A549 (cell line): ENCODE measurements around the gene TGM4. TPM values are rescaled to one million over a fixed set of nuclear protein-coding genes. Genes with fewer than 3 reads are reported as not detected.
"Not testable (repeated sequence)": the region's sequence is repeated elsewhere in the genome, so short reads cannot be mapped to it uniquely, and the experiment has no call there.

Source experiments
- ATAC-seq, 2 experiments: fragments of 200-7000 bp in 1 of 2; fragments of >200 bp in 1 of 2; cut with Nextera tagmentation in 1 of 2; cut with Tn5 transposase in 1 of 2; 3 replicates each; pipeline versions ENCODE4 v1.8.0 to v1.9.1; 2018 to 2020; ENCODE audit warnings: mild to moderate bottlenecking in 1 of 2, moderate library complexity in 1 of 2
- CTCF ChIA-PET: fragments of 300-600 bp; sonication (Branson Sonifier 250); formaldehyde crosslinking; extraction: SDS; loops from one replicate; lab custom pipeline; 2021; ENCODE audit warnings: antibody characterized with exemption, inconsistent platforms; lab: Yijun Ruan, JAX
- POLR2A ChIA-PET: fragments of 350-600 bp; formaldehyde crosslinking; extraction: SDS; loops from one replicate; lab custom pipeline; 2021; ENCODE audit warnings: antibody characterized with exemption, inconsistent platforms; lab: Yijun Ruan, JAX
- DNase-seq, 2 experiments: peaks; one replicate each; pipeline versions ENCODE4 v3.0.0 to v3.0.0-alpha.2; 2011 to 2016; ENCODE audit warnings: low read depth in 1 of 2, low spot score in 1 of 2
- FAIRE-seq: peaks from 2 replicates; lab custom pipeline; 2011; peaks lifted over from hg19 to GRCh38; lab: Jason Lieb, UNC
- H3K27ac ChIP-seq, 2 experiments: fragments of >200 bp; sonication (Bioruptor Twin); formaldehyde crosslinking; 3 replicates each; pipeline ENCODE4 v1.5.1; 2016 to 2017
- H3K4me1 ChIP-seq: fragments of >200 bp; sonication (Bioruptor Twin); formaldehyde crosslinking; 3 replicates; pipeline ENCODE4 v1.6.1; 2016
- H3K4me2 ChIP-seq: fragments of >200 bp; sonication (Bioruptor Twin); formaldehyde crosslinking; 3 replicates; pipeline ENCODE4 v1.6.1; 2016
- H3K4me3 ChIP-seq: fragments of >200 bp; sonication (Bioruptor Twin); formaldehyde crosslinking; 3 replicates; pipeline ENCODE4 v1.5.1; 2016
- H3K9me3 ChIP-seq: fragments of >200 bp; sonication (Bioruptor Twin); formaldehyde crosslinking; 3 replicates; pipeline ENCODE4 v1.6.1; 2016
- CBX8 ChIP-seq: fragments of 200-600 bp; sonication (generic); IDR thresholded peaks from 2 replicates; pipeline ENCODE4 v1.6.1; 2016
- CEBPB ChIP-seq, 2 experiments: fragments of >200 bp in 1 of 2; sonication (Bioruptor Twin) in 1 of 2; formaldehyde crosslinking in 1 of 2; IDR thresholded peaks; 2 replicates each; pipeline ENCODE4 v1.6.1; 2012 to 2016
- CHD4 ChIP-seq: fragments of 200-600 bp; sonication (generic); IDR thresholded peaks from 2 replicates; pipeline ENCODE4 v1.6.1; 2016; ENCODE audit warnings: antibody characterized with exemption, mild to moderate bottlenecking, borderline replicate concordance
- EHF ChIP-seq: fragments of 250-450 bp; sonication (Bioruptor Pico); IDR thresholded peaks from 2 replicates; pipeline ENCODE4 v1.5.0; 2020; ENCODE audit warnings: mild to moderate bottlenecking
- EP300 ChIP-seq, 2 experiments: fragments of >200 bp; sonication (Bioruptor Twin); formaldehyde crosslinking; IDR thresholded peaks; 2 replicates in 1 of 2; 3 replicates in 1 of 2; pipeline ENCODE4 v1.6.1; 2016 to 2017
- ESRRA ChIP-seq: fragments of 150-350 bp; IDR thresholded peaks from 2 replicates; pipeline ENCODE4 v1.6.1; 2014; ENCODE audit warnings: mild to moderate bottlenecking, low read length, borderline replicate concordance
- FOSB ChIP-seq: fragments of 250-450 bp; sonication (Bioruptor Pico); IDR thresholded peaks from 2 replicates; pipeline ENCODE4 v1.5.0; 2020; ENCODE audit warnings: mild to moderate bottlenecking, moderate library complexity
- FOSL2 ChIP-seq, 2 experiments: fragments of 450-650 bp in 1 of 2; fragments of >200 bp in 1 of 2; sonication (Bioruptor Twin) in 1 of 2; formaldehyde crosslinking; IDR thresholded peaks; 2 replicates each; pipeline versions ENCODE4 v1.5.0 to v1.6.1; 2016 to 2020; ENCODE audit warnings: mild to moderate bottlenecking in 1 of 2, moderate library complexity in 1 of 2
- JUN ChIP-seq, 2 experiments: fragments of >200 bp; sonication (Bioruptor Twin); formaldehyde crosslinking; IDR thresholded peaks; 2 replicates in 1 of 2; 3 replicates in 1 of 2; pipeline ENCODE4 v1.6.1; 2016 to 2017
- MAZ ChIP-seq: fragments of 150-350 bp; IDR thresholded peaks from 2 replicates; pipeline ENCODE4 v1.6.1; 2014; ENCODE audit warnings: antibody characterized with exemption, low read depth, low read length, borderline replicate concordance
- MYC ChIP-seq: IDR thresholded peaks from 2 replicates; pipeline ENCODE4 v1.6.1; 2012; ENCODE audit warnings: mild to moderate bottlenecking, inconsistent platforms, low read length, improper control_type of control experiment, borderline replicate concordance
- NPAS2 ChIP-seq: fragments of 250-450 bp; sonication (Bioruptor Pico); IDR thresholded peaks from 2 replicates; pipeline ENCODE4 v1.8.0; 2022; ENCODE audit warnings: mild to moderate bottlenecking, moderate library complexity, borderline replicate concordance
- NR3C1 ChIP-seq: fragments of >200 bp; sonication (Bioruptor Twin); formaldehyde crosslinking; IDR thresholded peaks from 3 replicates; pipeline ENCODE4 v1.6.1; 2017
- POLR2AphosphoS2 ChIP-seq: conservative IDR thresholded peaks from 2 replicates; pipeline ENCODE4 v1.6.1; 2012; ENCODE audit warnings: low read length, improper control_type of control experiment, inconsistent platforms
- RAD21 ChIP-seq, 2 experiments: fragments of >200 bp in 1 of 2; sonication (Bioruptor Twin) in 1 of 2; formaldehyde crosslinking in 1 of 2; IDR thresholded peaks in 1 of 2; conservative IDR thresholded peaks in 1 of 2; 2 replicates in 1 of 2; 3 replicates in 1 of 2; pipeline ENCODE4 v1.6.1; 2012 to 2018; ENCODE audit warnings: inconsistent platforms in 1 of 2
- RCOR1 ChIP-seq: fragments of 150-350 bp; IDR thresholded peaks from 2 replicates; pipeline ENCODE4 v1.6.1; 2014; ENCODE audit warnings: antibody characterized with exemption, low read length, low read depth
- SREBF2 ChIP-seq: fragments of 450-650 bp; IDR thresholded peaks from 2 replicates; pipeline ENCODE4 v1.6.1; 2014; ENCODE audit warnings: mild to moderate bottlenecking, moderate library complexity
- ZFP36 ChIP-seq: fragments of 450-650 bp; IDR thresholded peaks from 2 replicates; pipeline ENCODE4 v1.6.1; 2014; ENCODE audit warnings: borderline replicate concordance; ENCODE audit not compliant: partially characterized antibody
- ZNF302 ChIP-seq: fragments of 250-450 bp; sonication (Bioruptor Pico); IDR thresholded peaks from 2 replicates; pipeline ENCODE4 v1.9.0; 2021; ENCODE audit warnings: inconsistent platforms, mild to moderate bottlenecking, moderate library complexity
- WGBS: methylation state at CpG from one replicate; pipeline ENCODE4 v1.1.6; 2017; ENCODE audit errors: missing lambda C conversion rate; 5-methylcytosine and 5-hydroxymethylcytosine counted together
- polyA plus RNA-seq, 4 experiments: library from polyadenylated mRNA; depleted of rRNA in 3 of 4; stranded (reverse); fragments of >200 nt; fragmentation: RNase III in 1 of 4; extraction: RNeasy Plus Mini Kit Qiagen cat#74134 plus additional on column Dnase treatment in 1 of 4; gene quantifications; 2 replicates in 3 of 4; 3 replicates in 1 of 4; pipeline ENCODE4 v1.2.3, GENCODE V29; 2011 to 2017
- TF ChIP-seq, protein P1 (sequence below): fragments of 450-650 bp; IDR thresholded peaks from 2 replicates; pipeline ENCODE4 v1.6.1; 2014; ENCODE audit warnings: antibody characterized with exemption
- TF ChIP-seq, protein P2 (sequence below): IDR thresholded peaks from 2 replicates; pipeline ENCODE4 v1.6.1; 2012; ENCODE audit warnings: low read depth, borderline replicate concordance
- TF ChIP-seq, protein P3 (sequence below): fragments of 250-450 bp; sonication (Bioruptor Pico); IDR thresholded peaks from 2 replicates; pipeline ENCODE4 v1.5.0; 2021; ENCODE audit warnings: mild to moderate bottlenecking, moderate library complexity, borderline replicate concordance

Gene TGM4
- polyA plus RNA-seq, 2 of the 4 experiments (the other 2 are of a cell fraction): 0.01 TPM; not detected in 1

DNA sequence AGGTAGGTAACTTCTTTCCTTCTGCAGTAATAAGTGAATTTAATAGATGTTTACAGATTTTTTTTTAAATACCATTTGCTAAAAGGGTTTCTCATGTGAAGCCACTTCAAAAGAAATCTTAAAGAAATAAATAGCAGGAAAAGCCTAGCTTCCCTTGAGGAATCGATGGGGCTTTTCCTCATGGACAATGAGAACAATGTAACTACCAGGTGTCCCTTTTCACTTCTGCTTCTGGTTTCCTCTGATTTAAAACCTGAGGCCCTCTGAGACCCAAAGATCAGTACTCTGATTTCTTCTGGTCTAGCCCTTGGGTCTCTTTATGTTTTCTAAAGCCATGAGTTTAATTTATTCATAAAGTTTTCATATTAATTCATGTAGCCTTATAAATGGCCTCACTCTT, 25.8 kb upstream of the TGM4 start:
- Histone ChIP-seq H3K4me1 (no peaks in the 10 kb centered on the region), H3K4me3 (no peak overlapping the region), H3K9me3 (no peaks in the 10 kb centered on the region), H3K4me2 (no peak overlapping the region), H3K27ac (no peak overlapping the region)
- POLR2A ChIA-PET: no interaction called here
- no peak for DNase-seq
- WGBS: 89% methylated on average over 1 of the region's 1 CpG
- CTCF ChIA-PET: no interaction called here
- TF ChIP-seq, protein P1, sequence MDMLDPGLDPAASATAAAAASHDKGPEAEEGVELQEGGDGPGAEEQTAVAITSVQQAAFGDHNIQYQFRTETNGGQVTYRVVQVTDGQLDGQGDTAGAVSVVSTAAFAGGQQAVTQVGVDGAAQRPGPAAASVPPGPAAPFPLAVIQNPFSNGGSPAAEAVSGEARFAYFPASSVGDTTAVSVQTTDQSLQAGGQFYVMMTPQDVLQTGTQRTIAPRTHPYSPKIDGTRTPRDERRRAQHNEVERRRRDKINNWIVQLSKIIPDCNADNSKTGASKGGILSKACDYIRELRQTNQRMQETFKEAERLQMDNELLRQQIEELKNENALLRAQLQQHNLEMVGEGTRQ: no peak
- TF ChIP-seq, protein P2, sequence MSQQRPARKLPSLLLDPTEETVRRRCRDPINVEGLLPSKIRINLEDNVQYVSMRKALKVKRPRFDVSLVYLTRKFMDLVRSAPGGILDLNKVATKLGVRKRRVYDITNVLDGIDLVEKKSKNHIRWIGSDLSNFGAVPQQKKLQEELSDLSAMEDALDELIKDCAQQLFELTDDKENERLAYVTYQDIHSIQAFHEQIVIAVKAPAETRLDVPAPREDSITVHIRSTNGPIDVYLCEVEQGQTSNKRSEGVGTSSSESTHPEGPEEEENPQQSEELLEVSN: no peak
- no peak for TF ChIP-seq CEBPB (IDR thresholded peaks at IDR 0.05)
- TF ChIP-seq, protein P3, sequence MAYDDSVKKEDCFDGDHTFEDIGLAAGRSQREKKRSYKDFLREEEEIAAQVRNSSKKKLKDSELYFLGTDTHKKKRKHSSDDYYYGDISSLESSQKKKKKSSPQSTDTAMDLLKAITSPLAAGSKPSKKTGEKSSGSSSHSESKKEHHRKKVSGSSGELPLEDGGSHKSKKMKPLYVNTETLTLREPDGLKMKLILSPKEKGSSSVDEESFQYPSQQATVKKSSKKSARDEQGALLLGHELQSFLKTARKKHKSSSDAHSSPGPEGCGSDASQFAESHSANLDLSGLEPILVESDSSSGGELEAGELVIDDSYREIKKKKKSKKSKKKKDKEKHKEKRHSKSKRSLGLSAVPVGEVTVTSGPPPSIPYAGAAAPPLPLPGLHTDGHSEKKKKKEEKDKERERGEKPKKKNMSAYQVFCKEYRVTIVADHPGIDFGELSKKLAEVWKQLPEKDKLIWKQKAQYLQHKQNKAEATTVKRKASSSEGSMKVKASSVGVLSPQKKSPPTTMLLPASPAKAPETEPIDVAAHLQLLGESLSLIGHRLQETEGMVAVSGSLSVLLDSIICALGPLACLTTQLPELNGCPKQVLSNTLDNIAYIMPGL: no peak
- no peak for TF ChIP-seq CBX8
- TF ChIP-seq RAD21 (conservative IDR thresholded peaks at IDR 0.05 in 1 of 2, IDR thresholded peaks at IDR 0.05 in 1 of 2): no peak
- TF ChIP-seq CHD4: no peak
- no peak for TF ChIP-seq FOSB (CRISPR knock-in tag)
- no peak for TF ChIP-seq MYC
- TF ChIP-seq ZNF302 (CRISPR knock-in tag): no peak
- no peak for TF ChIP-seq NPAS2 (CRISPR knock-in tag)
- no peak for TF ChIP-seq SREBF2
- no peak for TF ChIP-seq NR3C1
- no peak for TF ChIP-seq FOSL2 (IDR thresholded peaks at IDR 0.05)
- no peak for TF ChIP-seq FOSL2 (CRISPR knock-in tag; IDR thresholded peaks at IDR 0.05)
- no peak for TF ChIP-seq EHF (CRISPR knock-in tag)
- no peak for TF ChIP-seq POLR2AphosphoS2
- TF ChIP-seq JUN (IDR thresholded peaks at IDR 0.05): no peak
- TF ChIP-seq ESRRA: no peak
- FAIRE-seq: no peak
- ATAC-seq: no peak

DNA sequence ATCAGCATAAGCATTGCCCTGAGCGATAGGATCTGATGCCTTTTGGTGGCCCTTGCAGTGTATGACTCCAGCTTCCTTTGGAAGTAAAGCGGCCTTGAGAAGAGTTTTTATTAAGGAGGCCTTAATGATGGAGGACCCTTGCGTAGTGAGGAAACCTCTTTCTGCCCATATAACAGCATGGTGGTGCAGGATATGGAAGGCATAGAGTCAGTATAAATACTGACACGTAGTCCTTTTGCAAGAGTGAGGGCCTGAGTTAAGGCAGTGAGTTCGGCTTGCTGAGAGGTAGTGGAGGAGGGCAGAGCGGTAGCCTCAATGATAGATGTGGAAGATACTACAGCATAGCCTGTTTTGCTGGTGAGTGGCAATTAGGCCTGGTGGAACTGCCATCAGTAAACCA, 17.7 kb upstream of the TGM4 start:
- H3K4me2 ChIP-seq, H3K27ac ChIP-seq, H3K4me3 ChIP-seq, H3K4me1 ChIP-seq, POLR2A ChIA-PET, FAIRE-seq, CTCF ChIA-PET, ATAC-seq, DNase-seq, H3K9me3 ChIP-seq: not testable (repeated sequence)
- 93% methylated on average over 6 of the region's 6 CpGs for WGBS

DNA sequence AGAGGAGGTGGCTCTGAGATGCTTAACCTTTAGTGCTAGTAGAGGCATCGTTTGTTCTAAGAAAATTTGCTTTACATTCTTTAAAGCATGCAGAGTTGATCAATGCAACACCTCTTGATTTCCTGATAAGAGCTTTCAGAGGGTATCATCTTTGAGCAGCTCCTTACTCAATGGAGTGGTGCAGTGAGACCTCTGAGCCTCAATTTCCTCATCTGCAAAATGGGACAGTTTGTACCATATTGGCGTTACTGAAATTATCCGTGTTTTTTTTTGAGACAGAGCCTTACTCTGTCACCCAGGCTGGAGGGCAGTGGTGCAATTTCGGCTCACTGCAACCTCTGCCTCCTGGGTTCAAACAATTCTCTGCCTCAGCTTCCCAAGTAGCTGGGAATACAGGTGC, 14.3 kb upstream of the TGM4 start:
- no peak for FAIRE-seq
- ChIA-PET POLR2A (interaction anchor here (0.7 kb wide), 1 partner anchor 235 kb away, joined by 3 read pairs; no protein-coding TSS in a partner anchor), CTCF (no interaction called here)
- H3K9me3 ChIP-seq: no peaks in the 10 kb centered on the region
- no peak overlapping the region for H3K4me3 ChIP-seq
- no peak for DNase-seq
- no peak overlapping the region for H3K27ac ChIP-seq
- no peak for ATAC-seq
- 94% methylated on average over 4 of the region's 4 CpGs for WGBS
- no peak overlapping the region for H3K4me2 ChIP-seq
- H3K4me1 ChIP-seq: peaks cover 6% of the 10 kb centered on the region; the same call in 2 of the 3 replicates
- no peak for TF ChIP-seq ZFP36
- no peak for TF ChIP-seq RCOR1
- TF ChIP-seq EP300 (IDR thresholded peaks at IDR 0.05): no peak
- TF ChIP-seq MAZ: no peak
